Psoas muscle (tissue), 8 donors: ENCODE data around the gene DOCK11. TPM values are rescaled to one million over a fixed set of nuclear protein-coding genes. Genes with fewer than 3 reads are reported as not detected.
"Not testable (repeated sequence)": the region's sequence is repeated elsewhere in the genome, so short reads cannot be mapped to it uniquely, and the experiment has no call there.

ENCODE experiments used
- ATAC-seq, 4 donors: fragments of 200-7000 bp; cut with Tn5 transposase; one replicate each; pipeline ENCODE4 v1.9.1; 2020; ENCODE audit warnings: moderate library complexity in 3 of 4, mild to moderate bottlenecking in 2 of 4
- DNase-seq, 2 donors: peaks; one replicate each; pipeline ENCODE4 v3.0.0-alpha.2; 2020
- H3K27ac ChIP-seq: fragments of 200-600 bp; one replicate; pipeline ENCODE4 v1.8.0; 2022
- H3K27me3 ChIP-seq, 3 donors: fragments of 200-600 bp in 1 of 3; one replicate each; pipeline versions ENCODE4 v1.6.1 to v1.8.0; 2013 to 2022; ENCODE audit warnings: low read length in 2 of 3, mild to moderate bottlenecking in 2 of 3, moderate library complexity in 1 of 3; ENCODE audit not compliant: insufficient read depth in 3 of 3
- H3K36me3 ChIP-seq, 2 donors: fragments of 200-600 bp in 1 of 2; one replicate each; pipeline versions ENCODE4 v1.6.1 to v1.8.0; 2013 to 2022; ENCODE audit warnings: low read depth in 1 of 2, mild to moderate bottlenecking in 1 of 2, moderate library complexity in 1 of 2; ENCODE audit not compliant: insufficient read depth in 1 of 2
- H3K4me1 ChIP-seq: fragments of 200-600 bp; one replicate; pipeline ENCODE4 v1.8.0; 2022
- H3K4me3 ChIP-seq: fragments of 200-600 bp; one replicate; pipeline ENCODE4 v1.8.0; 2022; ENCODE audit warnings: mild to moderate bottlenecking
- H3K9me3 ChIP-seq: fragments of 200-600 bp; one replicate; pipeline ENCODE4 v1.8.0; 2022
- CTCF ChIP-seq: fragments of 200-600 bp; IDR thresholded peaks from one replicate; pipeline ENCODE4 v1.8.0; 2022; ENCODE audit warnings: antibody characterized with exemption
- WGBS, 3 donors: extraction: QIAGEN DNeasy Blood & Tissue Kit; methylation state at CpG; one replicate each; pipeline versions ENCODE4 v1.1.6 to v1.1.7; 2013; 5-methylcytosine and 5-hydroxymethylcytosine counted together
- intact Hi-C, 2 donors: fragments of 100-400 bp; cut with DNase I; formaldehyde crosslinking; loops; one replicate each; pipeline versions ENCODE4 v1.11.0 to v1.14.2; 2022
- polyA plus RNA-seq, 3 donors: library from polyadenylated mRNA; stranded (reverse); fragments of 200-250 nt; gene quantifications; one replicate each; pipeline ENCODE4 v1.2.3, GENCODE V29; 2013
- total RNA-seq, 4 donors: library from RNA; stranded (reverse); fragmentation: NEBNext Ultra II Directional in 2 of 4; extraction: Animal tissue kit (Norgen Biotek cat#: 25700) in 2 of 4; gene quantifications; one replicate each; pipeline versions ENCODE4 v1.2.1 to v1.2.4, GENCODE V29; 2021 to 2023
- donor health status: healthy with polysubstance abuse.
- donor health status: DM: no; HTN: no; CAD: no; lungs with moderate emphysema.
- donor health status: Bipolar disorder and iron deficiency.
- donor health status: healthy.
- donor health status: DM: yes; HTN: yes; CAD: no.
- donor health status: DM: no; HTN: no; CAD: no.
- donor health status: DM: no; HTN: no; CAD: no.
- donor health status: DM: yes; HTN: yes; CAD: no.

Gene DOCK11
- total and polyA plus RNA-seq, 7 donors: 1.6 to 4.4 (median 1.9) TPM

- DNase-seq (no peak), ATAC-seq (no peak)
- intact Hi-C loops: no loop called here
- no peak for TF ChIP-seq CTCF
- Histone ChIP-seq H3K27me3 (no peaks in the 10 kb centered on the region), H3K36me3 (no peaks in the 10 kb centered on the region), H3K4me3 (no peak overlapping the region), H3K9me3 (no peaks in the 10 kb centered on the region), H3K27ac (no peak overlapping the region), H3K4me1 (no peaks in the 10 kb centered on the region)
- 93 to 100% (median 95%) methylated on average over 1 of the region's 1 CpG for WGBS, 3 donors
Observed at GRCh38 chrX:118714521-118714920, 218.9 kb downstream of the DOCK11 start.

GRCh38 chrX:118715917-118716316, 220.3 kb downstream of the DOCK11 start:
- ATAC-seq, H3K36me3 ChIP-seq, H3K9me3 ChIP-seq, DNase-seq, H3K27me3 ChIP-seq, H3K4me1 ChIP-seq, intact Hi-C loops, H3K4me3 ChIP-seq, H3K27ac ChIP-seq: not testable (repeated sequence)
- 52 to 67% (median 54%) methylated on average over 13 to 14 of the region's 14 CpGs for WGBS, 3 donors

GRCh38 chrX:118716833-118717232, 221.2 kb downstream of the DOCK11 start:
- H3K36me3 ChIP-seq, H3K4me3 ChIP-seq, H3K27ac ChIP-seq, DNase-seq, intact Hi-C loops, H3K9me3 ChIP-seq, H3K4me1 ChIP-seq, H3K27me3 ChIP-seq, ATAC-seq: not testable (repeated sequence)
- 93 to 97% (median 94%) methylated on average over 10 to 28 of the region's 28 CpGs for WGBS, 3 donors

- no peak for ATAC-seq
- H3K4me1 ChIP-seq: no peaks in the 10 kb centered on the region
- no peaks in the 10 kb centered on the region for H3K9me3 ChIP-seq
- no peaks in the 10 kb centered on the region for H3K36me3 ChIP-seq
- TF ChIP-seq CTCF: no peak
- no peak overlapping the region for H3K4me3 ChIP-seq
- no peak overlapping the region for H3K27ac ChIP-seq
- DNase-seq: no peak
- intact Hi-C loops: no loop called here
- H3K27me3 ChIP-seq: no peaks in the 10 kb centered on the region
- WGBS, 3 donors: 85 to 95% (median 90%) methylated on average over 10 to 13 of the region's 13 CpGs
Observed at GRCh38 chrX:118717678-118718391, 222.2 kb downstream of the DOCK11 start.

GRCh38 chrX:118718737-118719136, 223.1 kb downstream of the DOCK11 start:
- Histone ChIP-seq H3K36me3 (no peaks in the 10 kb centered on the region), H3K4me3 (no peak overlapping the region), H3K9me3 (no peaks in the 10 kb centered on the region), H3K4me1 (no peaks in the 10 kb centered on the region), H3K27me3 (no peaks in the 10 kb centered on the region), H3K27ac (no peak overlapping the region)
- ATAC-seq (no peak), DNase-seq (no peak)
- intact Hi-C loops: no loop called here
- TF ChIP-seq CTCF: no peak
- WGBS, 3 donors: 59 to 76% (median 63%) methylated on average over 2 of the region's 2 CpGs
